Liver (tissue), 9 donors: Measurements from ENCODE around the gene TSC1. TPM values are rescaled to one million over a fixed set of nuclear protein-coding genes. Genes with fewer than 3 reads are reported as not detected.

Source experiments
- DNase-seq: peaks from one replicate; pipeline ENCODE4 v3.0.0-alpha.2; 2017; ENCODE audit warnings: low spot score
- H3K27ac ChIP-seq, 2 donors: one replicate each; pipeline ENCODE4 v1.7.0; 2013; ENCODE audit warnings: inconsistent platforms in 2 of 2, low read length in 2 of 2, control low read depth in 1 of 2, low read depth in 1 of 2, mild to moderate bottlenecking in 1 of 2
- H3K27me3 ChIP-seq, 4 donors: one replicate each; pipeline versions ENCODE4 v1.6.1 to v1.7.0; 2013; ENCODE audit warnings: low read length in 3 of 4, inconsistent platforms in 1 of 4, mild to moderate bottlenecking in 1 of 4, moderate library complexity in 1 of 4; ENCODE audit not compliant: control insufficient read depth in 4 of 4, insufficient read depth in 4 of 4
- H3K36me3 ChIP-seq, 4 donors: one replicate each; pipeline versions ENCODE4 v1.6.1 to v1.7.0; 2013; ENCODE audit warnings: low read length in 3 of 4, mild to moderate bottlenecking in 3 of 4, low read depth in 1 of 4, moderate library complexity in 1 of 4; ENCODE audit not compliant: control insufficient read depth in 4 of 4, insufficient read depth in 3 of 4
- H3K4me1 ChIP-seq, 4 donors: one replicate each; pipeline versions ENCODE4 v1.6.1 to v1.7.0; 2013; ENCODE audit warnings: low read length in 3 of 4, mild to moderate bottlenecking in 3 of 4, moderate library complexity in 1 of 4; ENCODE audit not compliant: control insufficient read depth in 4 of 4, insufficient read depth in 4 of 4
- H3K4me3 ChIP-seq, 3 donors: one replicate each; pipeline versions ENCODE4 v1.6.1 to v1.7.0; 2013; ENCODE audit warnings: low read length in 3 of 3, control low read depth in 1 of 3, low read depth in 1 of 3, mild to moderate bottlenecking in 1 of 3
- H3K9ac ChIP-seq, 2 donors: one replicate each; pipeline ENCODE4 v1.7.0; 2013; ENCODE audit warnings: low read length in 2 of 2, mild to moderate bottlenecking in 2 of 2, moderate library complexity in 2 of 2, control low read depth in 1 of 2, low read depth in 1 of 2
- H3K9me3 ChIP-seq, 4 donors: one replicate each; pipeline versions ENCODE4 v1.6.1 to v1.7.0; 2013; ENCODE audit warnings: low read length in 3 of 4; ENCODE audit not compliant: control insufficient read depth in 4 of 4
- ATF3 ChIP-seq: IDR thresholded peaks from 2 replicates; pipeline ENCODE4 v1.6.1; 2016; ENCODE audit warnings: antibody characterized with exemption
- CTCF ChIP-seq: fragments of 150-350 bp; IDR thresholded peaks from 2 replicates; pipeline ENCODE4 v1.5.1; 2017; ENCODE audit warnings: improper control_type of control experiment, low read depth, low read length; ENCODE audit not compliant: missing input control
- EGR1 ChIP-seq, 2 donors: IDR thresholded peaks; 2 replicates each; pipeline ENCODE4 v1.6.1; 2016 to 2018; ENCODE audit warnings: antibody characterized with exemption in 2 of 2, low read depth in 2 of 2
- GABPA ChIP-seq, 2 donors: IDR thresholded peaks in 1 of 2; conservative IDR thresholded peaks in 1 of 2; 2 replicates each; pipeline ENCODE4 v1.6.1; 2016; ENCODE audit warnings: antibody characterized with exemption in 2 of 2, mild to moderate bottlenecking in 1 of 2, moderate library complexity in 1 of 2
- HNF4A ChIP-seq, 2 donors: conservative IDR thresholded peaks; 2 replicates each; pipeline ENCODE4 v1.6.1; 2016; ENCODE audit warnings: antibody characterized with exemption in 2 of 2, mild to moderate bottlenecking in 2 of 2
- HNF4G ChIP-seq: IDR thresholded peaks from 2 replicates; pipeline ENCODE4 v1.6.1; 2016; ENCODE audit warnings: antibody characterized with exemption
- JUND ChIP-seq, 2 donors: IDR thresholded peaks; 2 replicates each; pipeline ENCODE4 v1.6.1; 2016; ENCODE audit warnings: antibody characterized with exemption in 2 of 2
- MAX ChIP-seq: IDR thresholded peaks from 2 replicates; pipeline ENCODE4 v1.6.1; 2016; ENCODE audit warnings: antibody characterized with exemption
- NR2F2 ChIP-seq: IDR thresholded peaks from 2 replicates; pipeline ENCODE4 v1.6.1; 2016; ENCODE audit warnings: antibody characterized with exemption
- RAD21 ChIP-seq, 2 donors: IDR thresholded peaks; 2 replicates each; pipeline ENCODE4 v1.6.1; 2016; ENCODE audit warnings: antibody characterized with exemption in 2 of 2, mild to moderate bottlenecking in 2 of 2
- REST ChIP-seq: IDR thresholded peaks from 2 replicates; pipeline ENCODE4 v1.6.1; 2016; ENCODE audit warnings: antibody characterized with exemption, mild to moderate bottlenecking
- SP1 ChIP-seq: IDR thresholded peaks from 2 replicates; pipeline ENCODE4 v1.6.1; 2018; ENCODE audit warnings: antibody characterized with exemption, mild to moderate bottlenecking
- TAF1 ChIP-seq: conservative IDR thresholded peaks from 2 replicates; pipeline ENCODE4 v1.6.1; 2016; ENCODE audit warnings: antibody characterized with exemption, mild to moderate bottlenecking
- YY1 ChIP-seq: IDR thresholded peaks from 2 replicates; pipeline ENCODE4 v1.6.1; 2016; ENCODE audit warnings: antibody characterized with exemption, mild to moderate bottlenecking
- ZBTB33 ChIP-seq: IDR thresholded peaks from 2 replicates; pipeline ENCODE4 v1.6.1; 2016; ENCODE audit warnings: antibody characterized with exemption
- WGBS: extraction: QIAGEN DNeasy Blood & Tissue Kit; methylation state at CpG from one replicate; pipeline ENCODE4 v1.1.7; 2013; 5-methylcytosine and 5-hydroxymethylcytosine counted together
- polyA plus RNA-seq, 2 donors: library from polyadenylated mRNA; stranded (reverse) in 1 of 2; unstranded in 1 of 2; fragments of 200-250 nt in 1 of 2; fragments of >200 nt in 1 of 2; fragmentation: Nextera tagmentation in 1 of 2; extraction: Ambion mirVana in 1 of 2; gene quantifications; one replicate each; pipeline versions ENCODE4 v1.2.1 to v1.2.3, GENCODE V29; 2013 to 2015
- total RNA-seq, 2 donors: library from RNA; depleted of rRNA; stranded (reverse); fragments of >200 nt; gene quantifications; one replicate each; pipeline ENCODE4 v1.2.3, GENCODE V29; 2014
- donor health status: healthy.
- donor health status: healthy.
- donor health status: healthy.
- donor health status: healthy.
- donor health status: healthy.

TSC1 gene
- total and polyA plus RNA-seq, 4 donors, result 4.6 to 33.5 (median 15.6) TPM

GRCh38 chr9:132939169-132939568 lies 5.2 kb downstream of the TSC1 start:
- TF ChIP-seq YY1 (no peak), TAF1 (no peak), RAD21 (IDR thresholded peaks at IDR 0.05) (no peak), JUND (IDR thresholded peaks at IDR 0.05) (no peak), ZBTB33 (no peak), EGR1 (IDR thresholded peaks at IDR 0.05; ENCODE audit: low read depth in 2 of 2) (no peak), CTCF (no peak), SP1 (no peak), REST (no peak), GABPA (IDR thresholded peaks at IDR 0.05 in 1 of 2, conservative IDR thresholded peaks at IDR 0.05 in 1 of 2) (no peak), ATF3 (no peak), NR2F2 (no peak), HNF4A (conservative IDR thresholded peaks at IDR 0.05) (no peak), HNF4G (no peak), MAX (no peak)
- Histone ChIP-seq H3K27me3 (no peaks in the 10 kb centered on the region), H3K9ac (no peak overlapping the region), H3K27ac (no peak overlapping the region), H3K9me3 (no peaks in the 10 kb centered on the region), H3K4me3 (no peak overlapping the region), H3K36me3 (peaks cover 0 to 5% (median 2%) of the 10 kb centered on the region in 4 donors), H3K4me1 (peaks cover 3 to 19% (median 15%) of the 10 kb centered on the region in 4 donors)
- no peak for DNase-seq
- 95% methylated on average over 1 of the region's 1 CpG for WGBS

GRCh38 chr9:132937463-132937901 lies 6.9 kb downstream of the TSC1 start:
- H3K4me3 ChIP-seq, result no peak overlapping the region
- H3K36me3 ChIP-seq, result peaks cover 0 to 7% (median 2%) of the 10 kb centered on the region in 4 donors
- no peak overlapping the region for H3K27ac ChIP-seq
- no peaks in the 10 kb centered on the region for H3K27me3 ChIP-seq
- DNase-seq, result no peak
- TF ChIP-seq SP1 (no peak), HNF4G (no peak), ATF3 (no peak), JUND (IDR thresholded peaks at IDR 0.05) (no peak), NR2F2 (no peak), RAD21 (IDR thresholded peaks at IDR 0.05) (no peak), YY1 (no peak)
- 93% methylated on average over 7 of the region's 7 CpGs for WGBS
- H3K9me3 ChIP-seq, result no peaks in the 10 kb centered on the region
- H3K4me1 ChIP-seq, result peaks cover 0 to 4% (median 1%) of the 10 kb centered on the region in 4 donors
- H3K9ac ChIP-seq, result no peak overlapping the region
